ENCODE data around the gene SLC34A3.

Gene SLC34A3

DNA sequence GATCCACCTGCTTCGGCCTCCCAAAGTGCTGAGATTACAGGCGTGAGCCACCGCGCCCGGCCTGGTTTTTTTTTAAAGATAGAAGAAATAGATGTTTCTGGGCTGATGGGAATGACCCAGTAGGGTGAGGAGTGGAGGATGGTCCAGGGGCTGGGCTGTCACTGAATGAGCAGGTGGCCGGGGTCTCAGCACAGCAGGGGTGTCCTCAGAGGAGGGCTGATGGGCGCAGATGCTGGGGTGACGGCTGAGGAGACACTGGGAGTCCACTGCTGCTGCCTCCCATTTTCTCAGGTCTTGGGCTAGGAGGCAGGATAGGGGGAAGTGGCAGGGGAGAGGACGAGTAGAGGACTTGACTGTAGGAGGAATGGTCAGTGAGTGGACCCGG, 44.5 kb downstream of the SLC34A3 start:
- in situ Hi-C loops (cut with MboI; ENCODE audit: low sequenced_read_pairs) = no loop called here

GRCh38 chr9:137275588-137276472, 45.1 kb downstream of the SLC34A3 start:
- in situ Hi-C loops (cut with MboI; ENCODE audit: low sequenced_read_pairs) = no loop called here

- in situ Hi-C loops (cut with MboI; ENCODE audit: low sequenced_read_pairs) = no loop called here
These were observed 46.0 kb downstream of the SLC34A3 start for GRCh38 chr9:137276473-137277328.

- in situ Hi-C loops (cut with MboI; ENCODE audit: low sequenced_read_pairs) = no loop called here
These were observed 46.8 kb downstream of the SLC34A3 start, which contains the start of gene TOR4A for GRCh38 chr9:137277329-137278041. TSS of gene TOR4A (plus strand) at chr9:137277726. CDS start at chr9:137278690, 964 bp downstream.

DNA sequence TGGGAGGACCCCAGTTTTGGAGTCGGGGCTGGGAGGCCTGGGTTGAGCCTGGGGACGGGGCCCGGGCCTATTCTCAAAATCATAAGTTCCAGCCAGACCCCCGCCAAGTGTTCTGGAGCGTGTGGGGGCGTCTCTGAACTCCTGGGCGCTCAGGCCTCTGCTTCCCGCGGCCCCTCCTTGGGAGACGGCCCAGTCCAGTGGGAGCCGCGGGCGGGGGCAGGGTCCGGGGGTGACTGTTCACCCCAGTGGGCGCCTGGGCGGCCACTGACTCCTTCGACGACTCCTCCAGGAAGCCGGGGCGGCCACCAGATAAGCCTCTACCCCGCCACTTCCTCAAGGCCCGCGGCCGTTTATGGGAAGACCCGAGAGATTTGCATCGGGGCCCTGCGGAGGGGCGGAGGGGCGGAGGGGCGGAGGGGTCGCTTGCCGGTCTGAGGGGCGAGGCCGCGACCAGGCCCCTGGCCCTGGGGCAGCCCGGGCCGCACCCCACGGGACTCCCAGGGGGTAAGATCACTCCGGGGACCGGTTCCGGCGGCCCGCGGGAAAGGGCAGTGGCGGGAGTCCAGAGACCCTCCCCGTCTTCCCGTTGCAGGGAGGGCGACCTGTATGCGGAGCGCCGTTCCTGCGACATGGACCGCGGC, 47.5 kb downstream of the SLC34A3 start:
- in situ Hi-C loops (cut with MboI; ENCODE audit: low sequenced_read_pairs) = no loop called here

- in situ Hi-C loops (cut with MboI; ENCODE audit: low sequenced_read_pairs) = no loop called here
These were observed 48.3 kb downstream of the SLC34A3 start for GRCh38 chr9:137278721-137279711.

GRCh38 chr9:137279741-137280473, 49.2 kb downstream of the SLC34A3 start:
- in situ Hi-C loops (cut with MboI; ENCODE audit: low sequenced_read_pairs) = no loop called here

GRCh38 chr9:137280474-137281344, 50.0 kb downstream of the SLC34A3 start:
- in situ Hi-C loops (cut with MboI; ENCODE audit: low sequenced_read_pairs) = no loop called here

GRCh38 chr9:137281345-137282116, 50.8 kb downstream of the SLC34A3 start:
- in situ Hi-C loops (cut with MboI; ENCODE audit: low sequenced_read_pairs) = no loop called here

Measured in hTERT RPE-1 (cell line).